Smooth muscle cell of the brain vasculature (primary cell): ENCODE measurements around the gene EXOC4.
"Not testable (repeated sequence)": the region's sequence is repeated elsewhere in the genome, so short reads cannot be mapped to it uniquely, and the experiment has no call there.

Experiments used
- DNase-seq: peaks from one replicate; pipeline ENCODE4 v3.0.0-alpha.2; 2012; ENCODE audit warnings: low read depth, low spot score

EXOC4 gene

GRCh38 chr7:133746847-133747246 lies 494.0 kb downstream of the EXOC4 start:
- DNase-seq = no peak

- no peak for DNase-seq
Observed at GRCh38 chr7:133748443-133749407, 495.8 kb downstream of the EXOC4 start.

- DNase-seq = no peak
Observed at GRCh38 chr7:133750287-133750686, 497.4 kb downstream of the EXOC4 start.

GRCh38 chr7:133751079-133751478 lies 498.2 kb downstream of the EXOC4 start:
- no peak for DNase-seq

GRCh38 chr7:133753513-133753912 lies 500.6 kb downstream of the EXOC4 start:
- DNase-seq = no peak

- peak; percentile 15 for DNase-seq
Observed at GRCh38 chr7:133754708-133755107, 501.8 kb downstream of the EXOC4 start.

- DNase-seq = no peak
Observed at GRCh38 chr7:133755901-133756300, 503.0 kb downstream of the EXOC4 start.

GRCh38 chr7:133761443-133761842 lies 508.6 kb downstream of the EXOC4 start:
- no peak for DNase-seq

GRCh38 chr7:133763076-133763640 lies 510.3 kb downstream of the EXOC4 start:
- no peak for DNase-seq

GRCh38 chr7:133769668-133770067 lies 516.8 kb downstream of the EXOC4 start:
- DNase-seq = no peak

GRCh38 chr7:133770863-133771492 lies 518.1 kb downstream of the EXOC4 start:
- DNase-seq = no peak

- no peak for DNase-seq
Observed at GRCh38 chr7:133771788-133772419, 519.0 kb downstream of the EXOC4 start.

- no peak for DNase-seq
Observed at GRCh38 chr7:133773601-133774000, 520.7 kb downstream of the EXOC4 start.

GRCh38 chr7:133775201-133775600 lies 522.3 kb downstream of the EXOC4 start:
- no peak for DNase-seq

- DNase-seq = no peak
Observed at GRCh38 chr7:133776266-133776665, 523.4 kb downstream of the EXOC4 start.

GRCh38 chr7:133777701-133778100 lies 524.8 kb downstream of the EXOC4 start:
- DNase-seq = no peak

- DNase-seq = no peak
Observed at GRCh38 chr7:133778472-133778871, 525.6 kb downstream of the EXOC4 start.

- DNase-seq = not testable (repeated sequence)
Observed at GRCh38 chr7:133779538-133779937, 526.7 kb downstream of the EXOC4 start.

- no peak for DNase-seq
Observed at GRCh38 chr7:133780912-133781311, 528.0 kb downstream of the EXOC4 start.

- no peak for DNase-seq
Observed at GRCh38 chr7:133781486-133782090, 528.7 kb downstream of the EXOC4 start.

- no peak for DNase-seq
Observed at GRCh38 chr7:133782470-133782869, 529.6 kb downstream of the EXOC4 start.

- no peak for DNase-seq
Observed at GRCh38 chr7:133783276-133783675, 530.4 kb downstream of the EXOC4 start.
